ENCODE measurements around the gene OLFML1. TPM values are rescaled to one million over a fixed set of nuclear protein-coding genes. Genes with fewer than 3 reads are reported as not detected.

Gene OLFML1
- total and polyA plus RNA-seq, 2 of the 8 experiments (the other 6 are each of a cell fraction or from before 2014, with no cell fraction given): 0.24 TPM; not detected in 1

DNA sequence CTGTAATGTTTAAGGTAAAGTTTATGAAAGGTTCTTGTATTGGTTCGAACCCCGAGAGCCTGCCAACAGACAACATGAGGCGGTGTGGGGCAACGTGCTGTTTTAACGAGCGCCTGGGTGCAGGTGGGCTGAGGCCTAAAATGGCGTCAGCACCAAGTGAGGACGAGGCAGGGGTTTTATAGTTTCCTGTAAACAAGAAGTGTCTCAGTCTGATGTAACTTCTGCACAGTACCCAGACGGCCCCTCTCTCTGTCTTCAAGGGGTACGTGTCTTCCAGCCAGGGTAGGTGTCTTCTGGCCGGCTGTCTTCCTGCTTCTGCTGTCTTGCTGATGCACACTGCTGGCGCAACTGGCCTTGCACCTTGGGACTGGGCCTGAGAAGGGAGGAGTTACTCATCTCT is 31.2 kb downstream of the OLFML1 start (continued):
- TF ChIP-seq CHD7 (IDR thresholded peaks at IDR 0.05; ENCODE audit: insufficient replicate concordance, low read length) (no peak), GABPA (IDR thresholded peaks at IDR 0.05; ENCODE audit: borderline replicate concordance, insufficient read depth, low read length) (no peak), BACH1 (IDR thresholded peaks at IDR 0.05; ENCODE audit: low read length) (no peak), BRCA1 (IDR thresholded peaks at IDR 0.05; ENCODE audit: low read depth, low read length) (no peak), POLR2A (IDR thresholded peaks at IDR 0.05; ENCODE audit: control extremely low read depth in 1 of 2, low read depth in 2 of 2, low read length in 2 of 2) (no peak)
- TF ChIP-seq, protein P1, sequence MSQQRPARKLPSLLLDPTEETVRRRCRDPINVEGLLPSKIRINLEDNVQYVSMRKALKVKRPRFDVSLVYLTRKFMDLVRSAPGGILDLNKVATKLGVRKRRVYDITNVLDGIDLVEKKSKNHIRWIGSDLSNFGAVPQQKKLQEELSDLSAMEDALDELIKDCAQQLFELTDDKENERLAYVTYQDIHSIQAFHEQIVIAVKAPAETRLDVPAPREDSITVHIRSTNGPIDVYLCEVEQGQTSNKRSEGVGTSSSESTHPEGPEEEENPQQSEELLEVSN (IDR thresholded peaks at IDR 0.05): no peak
